GM12864 (cell line): ENCODE results near the gene CUTC.

Experiments
- DNase-seq: peaks from one replicate; pipeline ENCODE4 v3.0.0-alpha.2; 2011; ENCODE audit warnings: low read depth
- H3K4me3 ChIP-seq: 2 replicates; pipeline ENCODE4 v1.5.1; 2011; ENCODE audit warnings: mild to moderate bottlenecking, low read depth, low read length, control low read depth
- CTCF ChIP-seq: IDR thresholded peaks from 2 replicates; pipeline ENCODE4 v1.5.1; 2011; ENCODE audit warnings: low read depth, mild to moderate bottlenecking, moderate library complexity, low read length, control low read depth, inconsistent platforms; ENCODE audit errors: missing control alignments

The CUTC gene

DNA sequence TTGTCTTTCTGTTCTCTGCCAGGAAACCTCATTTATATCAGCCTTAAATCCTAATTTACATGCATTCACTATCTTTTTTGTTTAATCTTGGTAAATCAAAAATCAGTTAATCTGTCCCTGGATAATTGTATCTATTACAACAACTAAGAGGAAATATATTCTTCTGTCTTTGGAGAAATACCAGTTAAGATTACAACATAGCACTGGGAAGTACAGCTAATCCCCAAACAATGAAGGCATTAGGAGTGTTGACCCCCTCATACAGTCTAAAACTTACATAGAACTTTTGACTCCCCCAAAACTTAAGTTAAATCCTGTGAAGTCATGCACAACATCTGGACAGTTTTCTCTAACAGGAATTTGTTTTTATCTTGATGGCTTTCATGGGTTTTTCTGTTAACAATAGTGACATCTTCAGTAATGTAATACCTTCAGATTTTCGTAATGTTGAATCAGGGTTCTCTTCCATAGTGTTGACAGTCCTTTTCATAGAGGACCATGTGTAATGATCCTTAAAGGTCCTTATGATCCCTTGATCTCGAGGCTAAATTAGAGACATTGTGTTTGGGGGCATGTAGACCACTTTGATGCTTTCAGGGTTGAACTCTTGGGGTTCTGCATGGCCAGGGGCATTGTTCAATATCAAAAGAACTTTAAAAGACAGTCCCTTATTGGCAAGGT is 26.3 kb downstream of the CUTC start:
- no peak for TF ChIP-seq CTCF
- H3K4me3 ChIP-seq: no peak overlapping the region

DNA sequence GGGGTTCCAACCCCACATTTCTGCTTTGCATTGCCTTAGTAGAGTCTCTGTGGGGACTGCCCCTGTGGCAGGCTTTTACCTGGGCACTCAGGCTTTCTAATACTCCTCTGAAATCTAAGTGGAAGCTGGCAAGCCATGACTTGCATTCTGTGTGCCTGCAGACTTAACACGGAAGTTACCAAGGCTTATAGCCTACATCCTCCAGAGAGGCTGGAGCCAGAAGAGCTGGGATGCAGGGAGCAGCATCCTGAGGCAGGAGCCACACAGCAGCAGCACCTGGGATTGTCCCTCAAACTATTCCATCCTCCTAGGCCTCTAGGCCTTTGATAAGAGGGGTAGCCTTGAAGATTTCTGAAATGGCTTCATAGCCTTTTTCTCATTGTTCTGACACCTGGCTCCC is 28.3 kb downstream of the CUTC start:
- no peak for DNase-seq
- TF ChIP-seq CTCF: no peak
- no peak overlapping the region for H3K4me3 ChIP-seq

More for the DNA sequence above, 26.3 kb downstream of the CUTC start:
- DNase-seq: no peak

DNA sequence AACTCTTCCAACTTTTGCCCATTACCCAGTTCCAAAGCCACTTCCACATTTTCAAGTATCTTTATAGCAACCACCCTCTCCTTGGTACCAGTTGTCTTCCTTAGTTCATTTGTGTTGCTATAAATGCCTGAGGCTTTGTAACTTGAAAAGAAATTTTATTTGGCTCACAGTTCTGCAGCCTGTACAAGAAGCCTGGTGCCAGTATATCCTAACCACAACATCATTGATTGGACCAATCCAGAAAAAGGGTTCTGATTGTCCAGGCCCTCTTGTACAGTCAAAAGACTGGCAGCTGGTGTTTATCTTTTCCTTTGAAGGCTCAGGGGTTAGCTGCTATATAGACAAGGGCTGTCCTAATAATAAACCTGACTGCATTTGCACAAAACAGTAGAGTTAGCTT is 29.3 kb downstream of the CUTC start:
- no peak for DNase-seq
- H3K4me3 ChIP-seq: no peak overlapping the region
- no peak for TF ChIP-seq CTCF

- TF ChIP-seq CTCF: no peak
- H3K4me3 ChIP-seq: no peak overlapping the region
These were observed 33.8 kb downstream of the CUTC start for GRCh38 chr10:99765672-99766301.

DNA sequence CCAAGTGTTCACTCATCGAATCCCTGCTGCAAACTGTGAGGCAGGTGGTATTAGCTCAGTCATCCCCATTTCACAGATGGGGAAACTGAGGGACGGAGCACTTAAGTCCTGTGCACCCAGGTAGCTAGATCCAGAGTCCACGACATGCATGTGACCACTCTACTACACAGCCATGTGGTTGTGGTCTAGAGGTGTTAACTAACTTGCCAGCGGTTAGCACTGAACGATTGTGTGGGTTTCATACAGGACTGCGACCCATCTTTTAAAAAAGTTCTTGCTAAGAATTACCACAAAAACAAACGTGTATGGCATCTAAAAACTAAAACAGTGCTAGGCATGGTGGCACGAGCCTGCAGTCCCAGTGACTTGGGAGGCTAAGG is 34.3 kb downstream of the CUTC start:
- DNase-seq: peak; percentile 38
- TF ChIP-seq CTCF: no peak
- H3K4me3 ChIP-seq: no peak overlapping the region

More at GRCh38 chr10:99765672-99766301, 33.8 kb downstream of the CUTC start:
- DNase-seq: no peak

- H3K4me3 ChIP-seq: no peak overlapping the region
- no peak for DNase-seq
- no peak for TF ChIP-seq CTCF
These were observed 35.9 kb downstream of the CUTC start for GRCh38 chr10:99767901-99768300.

DNA sequence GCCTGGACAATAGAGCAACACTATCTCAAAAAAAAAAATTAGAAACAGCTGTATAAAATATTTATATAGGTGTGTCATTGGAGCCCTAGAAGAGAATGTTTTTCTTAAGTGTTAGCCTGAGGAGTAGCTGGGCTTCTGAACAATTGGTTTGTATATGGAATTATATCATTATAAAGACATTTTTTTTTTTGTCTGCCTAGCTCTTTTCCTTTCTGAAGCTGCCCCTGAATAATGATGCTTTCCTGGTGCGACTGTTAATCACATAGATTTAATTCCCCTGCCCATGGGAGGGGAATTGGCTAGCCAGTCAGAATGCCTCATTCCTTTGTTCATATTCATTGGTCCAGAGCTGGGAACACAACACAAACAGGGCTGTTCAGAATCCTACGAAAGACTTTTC is 36.5 kb downstream of the CUTC start:
- H3K4me3 ChIP-seq: no peak overlapping the region
- no peak for DNase-seq
- no peak for TF ChIP-seq CTCF
